Measurements from ENCODE around the gene SORCS1.

SORCS1 gene

GRCh38 chr10:106819490-106819889, 345.0 kb downstream of the SORCS1 start:
- no peak for DNase-seq (ENCODE audit: low read depth in 3 of 3)

- DNase-seq (ENCODE audit: low read depth in 3 of 3): no peak
Observed at GRCh38 chr10:106816318-106817085, 348.0 kb downstream of the SORCS1 start.

- no peak for DNase-seq (ENCODE audit: low read depth in 3 of 3)
Observed at GRCh38 chr10:106815427-106816043, 349.0 kb downstream of the SORCS1 start.

- DNase-seq (ENCODE audit: low read depth in 3 of 3): no peak
Observed at GRCh38 chr10:106804992-106805582, 359.4 kb downstream of the SORCS1 start.

- DNase-seq (ENCODE audit: low read depth in 3 of 3): no peak
Observed at GRCh38 chr10:106802949-106803348, 361.6 kb downstream of the SORCS1 start.

GRCh38 chr10:106799776-106800175, 364.7 kb downstream of the SORCS1 start:
- no peak for DNase-seq (ENCODE audit: low read depth in 3 of 3)

GRCh38 chr10:106795619-106796018, 368.9 kb downstream of the SORCS1 start:
- no peak for DNase-seq (ENCODE audit: low read depth in 3 of 3)

- no peak for DNase-seq (ENCODE audit: low read depth in 3 of 3)
Observed at GRCh38 chr10:106793617-106794016, 370.9 kb downstream of the SORCS1 start.

GRCh38 chr10:106789623-106790022, 374.9 kb downstream of the SORCS1 start:
- DNase-seq (ENCODE audit: low read depth in 3 of 3): no peak

- DNase-seq (ENCODE audit: low read depth in 3 of 3): no peak
Observed at GRCh38 chr10:106788982-106789381, 375.5 kb downstream of the SORCS1 start.

GRCh38 chr10:106785528-106785927, 379.0 kb downstream of the SORCS1 start:
- no peak for DNase-seq (ENCODE audit: low read depth in 3 of 3)

GRCh38 chr10:106780632-106781031, 383.9 kb downstream of the SORCS1 start:
- no peak for DNase-seq (ENCODE audit: low read depth in 3 of 3)

- no peak for DNase-seq (ENCODE audit: low read depth in 3 of 3)
Observed at GRCh38 chr10:106777841-106778240, 386.7 kb downstream of the SORCS1 start.

- no peak for DNase-seq (ENCODE audit: low read depth in 3 of 3)
Observed at GRCh38 chr10:106775127-106775526, 389.4 kb downstream of the SORCS1 start.

GRCh38 chr10:106772957-106773356, 391.5 kb downstream of the SORCS1 start:
- DNase-seq (ENCODE audit: low read depth in 3 of 3): no peak

GRCh38 chr10:106771154-106771553, 393.4 kb downstream of the SORCS1 start:
- no peak for DNase-seq (ENCODE audit: low read depth in 3 of 3)

- no peak for DNase-seq (ENCODE audit: low read depth in 3 of 3)
Observed at GRCh38 chr10:106768204-106768603, 396.3 kb downstream of the SORCS1 start.

- no peak for DNase-seq (ENCODE audit: low read depth in 3 of 3)
Observed at GRCh38 chr10:106765928-106766327, 398.6 kb downstream of the SORCS1 start.

GRCh38 chr10:106765241-106765754, 399.2 kb downstream of the SORCS1 start:
- no peak for DNase-seq (ENCODE audit: low read depth in 3 of 3)

- DNase-seq (ENCODE audit: low read depth in 3 of 3): no peak
Observed at GRCh38 chr10:106764360-106764759, 400.1 kb downstream of the SORCS1 start.

- no peak for DNase-seq (ENCODE audit: low read depth in 3 of 3)
Observed at GRCh38 chr10:106761906-106762305, 402.6 kb downstream of the SORCS1 start.

GRCh38 chr10:106757521-106757920, 407.0 kb downstream of the SORCS1 start:
- DNase-seq (ENCODE audit: low read depth in 3 of 3): no peak

GRCh38 chr10:106751091-106751490, 413.4 kb downstream of the SORCS1 start:
- DNase-seq (ENCODE audit: low read depth in 3 of 3): no peak
